Mesendoderm (in vitro differentiated cells): ENCODE results near the gene PIK3R4.

Experiments used
- DNase-seq: peaks from one replicate; pipeline ENCODE4 v3.0.0; 2013
- H2AK5ac ChIP-seq: 2 replicates; pipeline ENCODE4 v1.6.1; 2013; ENCODE audit warnings: low read length, inconsistent platforms
- H2BK120ac ChIP-seq: 2 replicates; pipeline ENCODE4 v1.6.1; 2013; ENCODE audit warnings: low read depth, mild to moderate bottlenecking, low read length, moderate library complexity, mixed read lengths
- H2BK15ac ChIP-seq: replicated peaks from 2 replicates; pipeline ENCODE4 v1.6.1; 2013; ENCODE audit warnings: low read depth, mild to moderate bottlenecking, moderate library complexity
- H2BK5ac ChIP-seq: 2 replicates; pipeline ENCODE4 v1.6.1; 2013; ENCODE audit warnings: low read length, inconsistent platforms
- H3K18ac ChIP-seq: 2 replicates; pipeline ENCODE4 v1.6.1; 2013; ENCODE audit warnings: mild to moderate bottlenecking, low read length, mixed read lengths
- H3K23ac ChIP-seq: one replicate; pipeline ENCODE4 v1.6.1; 2013; ENCODE audit warnings: low read length
- H3K27ac ChIP-seq: 2 replicates; pipeline ENCODE4 v1.5.1; 2013; ENCODE audit warnings: low read depth, mild to moderate bottlenecking, inconsistent platforms, low read length, moderate library complexity
- H3K27me3 ChIP-seq: 2 replicates; pipeline ENCODE4 v1.6.1; 2013; ENCODE audit warnings: low read length, control low read depth, mild to moderate bottlenecking, inconsistent platforms; ENCODE audit not compliant: insufficient read depth, poor library complexity
- H3K36me3 ChIP-seq: 2 replicates; pipeline ENCODE4 v1.6.1; 2013; ENCODE audit warnings: low read length, inconsistent platforms; ENCODE audit not compliant: control insufficient read depth, insufficient read depth
- H3K4ac ChIP-seq: one replicate; pipeline ENCODE4 v1.6.1; 2013; ENCODE audit warnings: low read depth, mild to moderate bottlenecking, low read length, moderate library complexity
- H3K4me1 ChIP-seq: 2 replicates; pipeline ENCODE4 v1.6.1; 2013; ENCODE audit warnings: low read depth, low read length, inconsistent platforms; ENCODE audit not compliant: control insufficient read depth
- H3K4me2 ChIP-seq: 2 replicates; pipeline ENCODE4 v1.6.1; 2013; ENCODE audit warnings: low read length
- H3K4me3 ChIP-seq: 2 replicates; pipeline ENCODE4 v1.5.1; 2013; ENCODE audit warnings: mild to moderate bottlenecking, low read length
- H3K56ac ChIP-seq: one replicate; pipeline ENCODE4 v1.6.1; 2013; ENCODE audit warnings: low read length
- H3K79me1 ChIP-seq: 2 replicates; pipeline ENCODE4 v1.6.1; 2013; ENCODE audit warnings: low read length, inconsistent platforms
- H3K79me2 ChIP-seq: 2 replicates; pipeline ENCODE4 v1.6.1; 2013; ENCODE audit warnings: mild to moderate bottlenecking, low read length; ENCODE audit not compliant: control insufficient read depth, insufficient read depth
- H3K9ac ChIP-seq: 2 replicates; pipeline ENCODE4 v1.6.1; 2013; ENCODE audit warnings: low read length, inconsistent platforms
- H4K5ac ChIP-seq: one replicate; pipeline ENCODE4 v1.6.1; 2013; ENCODE audit warnings: low read length
- H4K8ac ChIP-seq: one replicate; pipeline ENCODE4 v1.6.1; 2013; ENCODE audit warnings: low read depth, mild to moderate bottlenecking, control low read depth, low read length, moderate library complexity
- WGBS: extraction: QIAGEN DNeasy Blood & Tissue Kit; methylation state at CpG from one replicate; pipeline ENCODE4 v1.1.7; 2013; ENCODE audit warnings: low lambda C conversion rate, missing lambda C conversion rate; ENCODE audit not compliant: insufficient coverage; ENCODE audit errors: extremely low coverage; 5-methylcytosine and 5-hydroxymethylcytosine counted together

Gene PIK3R4

GRCh38 chr3:130729154-130729553 lies 17.5 kb downstream of the PIK3R4 start:
- WGBS: no CpG with 5 or more reads among the region's 2 CpGs
- Histone ChIP-seq H3K27ac (no peak overlapping the region), H3K4me1 (no peaks in the 10 kb centered on the region), H2BK5ac (no peak overlapping the region), H2BK15ac (no peak overlapping the region), H3K18ac (no peak overlapping the region), H3K36me3 (no peaks in the 10 kb centered on the region), H3K23ac (no peak overlapping the region), H4K8ac (no peak overlapping the region), H3K4me3 (no peak overlapping the region), H3K27me3 (no peaks in the 10 kb centered on the region), H2AK5ac (no peak overlapping the region), H4K5ac (no peak overlapping the region), H3K79me1 (no peaks in the 10 kb centered on the region), H3K9ac (no peak overlapping the region), H3K79me2 (no peaks in the 10 kb centered on the region), H3K4ac (no peak overlapping the region), H2BK120ac (no peak overlapping the region), H3K56ac (no peak overlapping the region), H3K4me2 (no peak overlapping the region)
- DNase-seq: no peak

- no peak for DNase-seq
- no CpG with 5 or more reads among the region's 2 CpGs for WGBS
Observed at GRCh38 chr3:130728037-130728436, 18.6 kb downstream of the PIK3R4 start.

GRCh38 chr3:130725746-130726145 lies 20.9 kb downstream of the PIK3R4 start:
- no peaks in the 10 kb centered on the region for H3K79me2 ChIP-seq
- no peak overlapping the region for H3K9ac ChIP-seq
- no peaks in the 10 kb centered on the region for H3K27me3 ChIP-seq
- H4K8ac ChIP-seq: no peak overlapping the region
- no peak overlapping the region for H3K4ac ChIP-seq
- DNase-seq: no peak
- H3K4me3 ChIP-seq: no peak overlapping the region
- H3K27ac ChIP-seq: no peak overlapping the region
- H3K18ac ChIP-seq: no peak overlapping the region
- no peak overlapping the region for H3K4me2 ChIP-seq
- no peak overlapping the region for H2BK5ac ChIP-seq
- H4K5ac ChIP-seq: no peak overlapping the region
- 100% methylated on average over 1 of the region's 2 CpGs for WGBS
- H2AK5ac ChIP-seq: no peak overlapping the region
- H3K23ac ChIP-seq: no peak overlapping the region
- no peaks in the 10 kb centered on the region for H3K36me3 ChIP-seq
- no peak overlapping the region for H3K56ac ChIP-seq
- no peaks in the 10 kb centered on the region for H3K4me1 ChIP-seq
- H2BK15ac ChIP-seq: no peak overlapping the region
- no peak overlapping the region for H2BK120ac ChIP-seq
- H3K79me1 ChIP-seq: no peaks in the 10 kb centered on the region

More at GRCh38 chr3:130728037-130728436, 18.6 kb downstream of the PIK3R4 start:
- Histone ChIP-seq H2BK5ac (no peak overlapping the region), H3K4me2 (no peak overlapping the region), H3K23ac (no peak overlapping the region), H4K5ac (no peak overlapping the region), H3K9ac (no peak overlapping the region), H3K27ac (no peak overlapping the region), H3K4me1 (no peaks in the 10 kb centered on the region), H3K4ac (no peak overlapping the region), H3K27me3 (no peaks in the 10 kb centered on the region), H3K4me3 (no peak overlapping the region), H3K79me1 (no peaks in the 10 kb centered on the region), H3K56ac (no peak overlapping the region), H4K8ac (no peak overlapping the region), H3K36me3 (no peaks in the 10 kb centered on the region), H3K18ac (no peak overlapping the region), H2BK15ac (no peak overlapping the region), H3K79me2 (no peaks in the 10 kb centered on the region), H2AK5ac (no peak overlapping the region), H2BK120ac (no peak overlapping the region)

- Histone ChIP-seq H3K79me2 (no peaks in the 10 kb centered on the region), H4K5ac (no peak overlapping the region), H3K27ac (no peak overlapping the region), H2BK5ac (no peak overlapping the region), H2AK5ac (no peak overlapping the region), H3K79me1 (no peaks in the 10 kb centered on the region), H3K36me3 (no peaks in the 10 kb centered on the region), H3K9ac (no peak overlapping the region), H3K4me1 (no peaks in the 10 kb centered on the region), H4K8ac (no peak overlapping the region), H3K18ac (no peak overlapping the region), H3K23ac (no peak overlapping the region), H3K4me2 (no peak overlapping the region), H3K56ac (no peak overlapping the region), H2BK120ac (no peak overlapping the region), H3K4me3 (no peak overlapping the region), H3K27me3 (no peaks in the 10 kb centered on the region), H3K4ac (no peak overlapping the region), H2BK15ac (no peak overlapping the region)
- no CpG with 5 or more reads among the region's 1 CpG for WGBS
- DNase-seq: no peak
Observed at GRCh38 chr3:130715616-130716015, 31.0 kb downstream of the PIK3R4 start.

GRCh38 chr3:130712718-130713423 lies 33.8 kb downstream of the PIK3R4 start:
- Histone ChIP-seq H3K27ac (no peak overlapping the region), H2BK5ac (no peak overlapping the region), H3K27me3 (no peaks in the 10 kb centered on the region), H2AK5ac (no peak overlapping the region), H3K56ac (no peak overlapping the region), H3K79me2 (no peaks in the 10 kb centered on the region), H2BK15ac (no peak overlapping the region), H3K4ac (no peak overlapping the region), H4K8ac (no peak overlapping the region), H3K36me3 (no peaks in the 10 kb centered on the region), H3K9ac (no peak overlapping the region), H3K4me2 (no peak overlapping the region), H3K18ac (no peak overlapping the region), H3K4me3 (no peak overlapping the region), H3K4me1 (no peaks in the 10 kb centered on the region), H3K23ac (no peak overlapping the region), H3K79me1 (no peaks in the 10 kb centered on the region), H2BK120ac (no peak overlapping the region), H4K5ac (no peak overlapping the region)
- no peak for DNase-seq
- no CpG with 5 or more reads among the region's 3 CpGs for WGBS
